Neural progenitor cell (in vitro differentiated cells): ENCODE data around the gene LGI1.

Experiments used
- CTCF ChIP-seq: fragments of 200-600 bp; sonication (generic); IDR thresholded peaks from 2 replicates; pipeline ENCODE4 v1.5.1; 2017; ENCODE audit warnings: antibody characterized with exemption, mild to moderate bottlenecking
- EZH2 ChIP-seq: fragments of 200-600 bp; sonication (generic); IDR thresholded peaks from 2 replicates; pipeline ENCODE4 v1.6.1; 2017; ENCODE audit warnings: antibody characterized with exemption, mild to moderate bottlenecking, moderate library complexity

GRCh38 chr10:93816123-93816747, 58.5 kb downstream of the LGI1 start:
- no peak for TF ChIP-seq EZH2
- peak; percentile 87 for TF ChIP-seq CTCF
